ENCODE measurements around the gene TENM4.

The TENM4 gene

DNA sequence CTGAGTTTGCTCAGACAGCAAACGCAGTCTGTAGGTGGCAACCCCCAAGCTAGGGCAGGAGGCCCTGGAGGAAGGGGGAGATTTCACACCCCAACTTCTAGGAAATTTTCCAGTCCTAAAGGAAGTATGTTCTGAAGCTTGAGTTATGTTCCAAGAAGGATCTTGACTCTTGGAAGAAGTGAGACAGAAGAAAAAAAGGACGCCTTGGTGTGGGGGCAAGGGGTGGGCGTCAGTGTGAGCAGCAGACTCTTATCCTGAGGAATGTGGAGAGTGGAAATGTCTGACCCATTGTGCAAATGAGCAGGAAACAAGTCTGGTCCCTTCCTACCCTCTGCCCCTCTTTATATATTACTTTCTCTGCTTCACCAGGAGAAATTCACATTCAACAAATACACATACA, 497.7 kb downstream of the TENM4 start:
- H3K4me3 ChIP-seq (ENCODE audit: low read depth, low read length): no peak overlapping the region
- no peak for DNase-seq (ENCODE audit: low read depth)
- TF ChIP-seq, protein P1, sequence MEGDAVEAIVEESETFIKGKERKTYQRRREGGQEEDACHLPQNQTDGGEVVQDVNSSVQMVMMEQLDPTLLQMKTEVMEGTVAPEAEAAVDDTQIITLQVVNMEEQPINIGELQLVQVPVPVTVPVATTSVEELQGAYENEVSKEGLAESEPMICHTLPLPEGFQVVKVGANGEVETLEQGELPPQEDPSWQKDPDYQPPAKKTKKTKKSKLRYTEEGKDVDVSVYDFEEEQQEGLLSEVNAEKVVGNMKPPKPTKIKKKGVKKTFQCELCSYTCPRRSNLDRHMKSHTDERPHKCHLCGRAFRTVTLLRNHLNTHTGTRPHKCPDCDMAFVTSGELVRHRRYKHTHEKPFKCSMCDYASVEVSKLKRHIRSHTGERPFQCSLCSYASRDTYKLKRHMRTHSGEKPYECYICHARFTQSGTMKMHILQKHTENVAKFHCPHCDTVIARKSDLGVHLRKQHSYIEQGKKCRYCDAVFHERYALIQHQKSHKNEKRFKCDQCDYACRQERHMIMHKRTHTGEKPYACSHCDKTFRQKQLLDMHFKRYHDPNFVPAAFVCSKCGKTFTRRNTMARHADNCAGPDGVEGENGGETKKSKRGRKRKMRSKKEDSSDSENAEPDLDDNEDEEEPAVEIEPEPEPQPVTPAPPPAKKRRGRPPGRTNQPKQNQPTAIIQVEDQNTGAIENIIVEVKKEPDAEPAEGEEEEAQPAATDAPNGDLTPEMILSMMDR (IDR thresholded peaks at IDR 0.05; ENCODE audit: low read depth, low read length, missing control alignments): no peak

DNA sequence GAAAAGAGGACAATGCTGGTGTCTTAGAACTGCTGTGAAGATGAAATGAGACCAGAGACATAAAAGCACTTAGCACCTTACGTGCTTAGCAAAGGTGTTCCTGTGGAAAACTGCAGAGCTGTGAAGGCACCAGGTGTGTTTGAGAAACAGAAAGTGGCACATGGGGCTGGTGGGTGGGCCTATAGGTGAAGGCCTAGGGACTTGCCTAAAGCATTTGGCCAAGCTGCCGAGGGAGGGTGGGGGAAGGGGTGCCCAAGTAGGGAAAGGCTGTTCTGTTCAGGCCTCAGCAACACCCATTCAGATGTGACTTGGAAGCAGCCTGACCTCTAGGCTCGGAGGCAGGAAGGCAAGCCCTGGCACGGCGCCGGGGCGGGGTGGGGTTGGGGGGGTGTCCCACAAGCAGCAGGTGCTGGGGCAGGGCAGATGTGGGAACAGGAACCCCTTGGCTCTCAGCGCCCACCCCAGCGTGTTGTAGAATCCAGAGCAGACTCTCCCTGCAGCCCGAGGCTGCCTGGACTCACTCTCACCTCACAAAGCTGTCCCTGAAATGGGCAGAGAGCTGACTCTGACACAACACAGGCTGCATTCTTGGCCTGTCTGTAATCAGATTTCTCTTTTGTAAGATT, 499.5 kb downstream of the TENM4 start:
- DNase-seq (ENCODE audit: low read depth): no peak
- no peak overlapping the region for H3K4me3 ChIP-seq (ENCODE audit: low read depth, low read length)
- TF ChIP-seq, protein P1 (IDR thresholded peaks at IDR 0.05; ENCODE audit: low read depth, low read length, missing control alignments): no peak

DNA sequence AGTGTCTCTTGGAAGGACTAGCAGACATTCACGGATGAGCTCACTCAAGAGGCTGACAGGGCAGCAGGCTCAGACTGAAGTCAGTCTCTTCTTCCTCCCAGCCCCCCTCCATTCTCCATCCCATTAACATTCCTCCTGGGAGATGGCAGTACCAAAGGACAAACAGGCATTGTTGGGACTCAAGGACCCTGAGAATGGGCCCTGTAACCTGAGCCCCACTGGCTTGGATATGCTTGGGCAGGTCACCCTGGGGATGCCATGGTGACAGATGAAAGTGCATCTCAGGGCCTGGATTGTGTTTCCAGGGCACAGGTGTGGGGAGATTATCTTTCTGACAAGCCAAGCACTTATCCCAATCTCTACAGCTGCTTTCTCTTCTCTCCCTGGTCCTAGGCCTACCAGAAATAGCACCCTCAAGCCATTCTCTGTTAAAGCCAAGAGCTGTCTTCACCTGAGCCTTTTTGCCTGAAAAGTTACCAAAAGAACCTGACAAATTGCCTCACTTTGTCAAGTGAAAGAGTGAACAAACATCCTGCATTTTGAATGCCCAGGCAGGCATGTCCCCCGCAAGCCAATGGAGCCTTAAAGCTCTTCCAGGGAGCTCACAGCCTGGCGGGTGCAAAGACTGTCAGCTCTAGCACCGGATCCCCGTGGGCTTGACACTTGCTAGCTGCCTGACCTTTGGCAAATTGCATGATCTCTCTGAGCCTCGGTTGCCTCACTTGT, 500.2 kb downstream of the TENM4 start:
- DNase-seq (ENCODE audit: low read depth): no peak
- H3K4me3 ChIP-seq (ENCODE audit: low read depth, low read length): no peak overlapping the region
- TF ChIP-seq, protein P1 (IDR thresholded peaks at IDR 0.05; ENCODE audit: low read depth, low read length, missing control alignments): no peak

DNA sequence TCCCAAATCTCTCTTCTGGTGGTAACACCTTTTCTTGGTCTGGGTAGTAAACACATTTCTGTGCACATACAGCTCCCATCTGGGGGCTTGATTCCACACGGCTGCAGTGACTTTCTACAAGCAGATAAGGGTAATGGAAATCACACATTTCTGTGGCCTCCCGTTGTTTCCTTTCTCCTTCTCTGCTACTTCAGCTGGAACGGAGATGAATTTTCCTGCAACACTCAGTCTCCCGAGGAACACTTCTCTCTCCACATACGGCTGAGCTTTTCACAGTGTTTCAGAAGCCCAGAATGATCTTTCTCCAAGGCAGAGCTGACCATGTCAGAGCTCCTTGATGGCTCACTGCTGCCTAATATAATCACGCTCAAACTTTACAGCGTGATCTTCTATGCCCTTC, 501.9 kb downstream of the TENM4 start:
- H3K4me3 ChIP-seq (ENCODE audit: low read depth, low read length): no peak overlapping the region
- TF ChIP-seq, protein P1 (IDR thresholded peaks at IDR 0.05; ENCODE audit: low read depth, low read length, missing control alignments): no peak
- no peak for DNase-seq (ENCODE audit: low read depth)

DNA sequence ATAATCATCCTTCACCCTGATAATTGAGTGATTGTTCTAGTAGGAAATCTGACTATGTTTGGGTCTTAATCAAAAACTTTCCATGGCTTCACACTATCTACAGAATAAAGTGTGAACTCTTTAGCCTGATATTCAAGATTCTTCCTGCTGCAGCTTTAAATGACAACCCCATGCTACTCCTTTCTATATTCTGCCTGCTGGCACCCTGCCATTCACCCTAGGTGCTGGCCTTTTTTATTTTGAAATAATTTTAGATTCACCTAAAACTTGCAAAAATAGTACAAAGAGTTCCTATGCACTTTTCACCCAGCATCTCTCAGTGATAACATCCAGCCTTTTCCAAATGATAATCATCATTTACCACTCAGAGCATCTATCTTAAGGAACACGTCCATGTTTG, 502.8 kb downstream of the TENM4 start:
- TF ChIP-seq, protein P1 (IDR thresholded peaks at IDR 0.05; ENCODE audit: low read depth, low read length, missing control alignments): no peak
- no peak overlapping the region for H3K4me3 ChIP-seq (ENCODE audit: low read depth, low read length)
- DNase-seq (ENCODE audit: low read depth): no peak

DNA sequence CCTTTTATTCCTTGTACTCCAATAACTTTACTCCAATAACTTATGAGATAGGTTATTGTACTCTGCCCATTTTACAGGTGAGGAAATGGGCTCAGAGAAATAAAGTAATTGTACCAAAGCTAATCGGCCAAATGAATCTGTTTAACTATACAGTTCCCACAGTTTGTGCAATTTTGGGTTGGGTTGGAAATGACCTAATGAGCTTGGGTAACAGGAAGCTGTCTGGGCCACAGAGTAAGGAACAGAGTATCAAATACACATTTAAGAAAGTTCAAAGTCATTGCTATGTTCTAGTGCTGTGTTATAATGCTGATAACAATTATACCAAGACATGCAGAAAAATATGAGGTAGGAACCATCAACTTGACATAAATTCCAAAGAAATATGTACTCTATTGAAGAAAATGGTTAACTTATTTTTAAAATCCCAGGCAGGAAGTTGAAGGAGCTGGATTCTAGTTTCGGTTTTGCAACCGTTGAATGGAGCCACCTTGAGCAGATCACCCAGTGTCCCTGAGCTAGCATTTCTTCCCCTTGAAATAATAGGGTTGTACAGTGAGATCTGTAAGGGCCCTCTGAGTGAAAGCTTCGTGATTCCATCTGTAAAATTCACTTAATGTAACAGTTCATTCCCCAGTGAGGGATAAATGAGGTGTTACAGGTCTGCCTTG, 505.3 kb downstream of the TENM4 start:
- TF ChIP-seq, protein P1 (IDR thresholded peaks at IDR 0.05; ENCODE audit: low read depth, low read length, missing control alignments): no peak
- no peak overlapping the region for H3K4me3 ChIP-seq (ENCODE audit: low read depth, low read length)
- no peak for DNase-seq (ENCODE audit: low read depth)
